ENCODE results near the gene FAM120A.

The FAM120A gene

GRCh38 chr9:93543117-93543516 lies 91.6 kb downstream of the FAM120A start:
- Mint-ChIP-seq H3K4me1 (ENCODE audit: low read depth) (peaks cover 8% of the 10 kb centered on the region), H3K27me3 (ENCODE audit: low read depth) (no peaks in the 10 kb centered on the region), H3K36me3 (ENCODE audit: low read depth) (peaks cover 59% of the 10 kb centered on the region), H3K27ac (no peak overlapping the region), H3K4me3 (no peak overlapping the region), H3K9me3 (no peaks in the 10 kb centered on the region)
- no peak for DNase-seq (ENCODE audit: low spot score)

DNA sequence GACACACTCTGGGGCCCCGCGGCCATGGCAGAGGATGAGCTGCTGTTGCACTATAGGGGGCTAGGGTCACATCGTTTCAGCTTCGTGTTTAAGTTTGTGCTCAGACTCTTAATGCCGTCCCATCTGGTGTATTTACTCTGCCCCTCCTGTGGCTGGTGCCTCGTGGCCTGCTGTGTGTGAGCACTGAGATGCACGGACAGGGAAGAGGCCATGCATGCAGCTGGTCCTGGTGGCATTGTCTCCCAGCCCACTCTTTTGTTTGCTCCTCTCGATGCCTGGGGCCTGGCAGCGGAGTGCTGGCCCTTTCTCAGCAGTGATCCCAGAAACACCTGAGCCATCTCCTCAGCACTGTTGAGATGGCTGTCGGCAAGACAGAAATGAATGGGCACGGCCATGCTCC lies 94.9 kb downstream of the FAM120A start:
- no peaks in the 10 kb centered on the region for H3K27me3 Mint-ChIP-seq (ENCODE audit: low read depth)
- no peak overlapping the region for H3K4me3 Mint-ChIP-seq
- peaks cover 4% of the 10 kb centered on the region for H3K4me1 Mint-ChIP-seq (ENCODE audit: low read depth)
- H3K27ac Mint-ChIP-seq: no peak overlapping the region
- DNase-seq (ENCODE audit: low spot score): no peak
- H3K9me3 Mint-ChIP-seq: no peaks in the 10 kb centered on the region
- peaks cover 57% of the 10 kb centered on the region for H3K36me3 Mint-ChIP-seq (ENCODE audit: low read depth)

- Mint-ChIP-seq H3K36me3 (ENCODE audit: low read depth) (peaks cover 52% of the 10 kb centered on the region), H3K9me3 (no peaks in the 10 kb centered on the region), H3K27me3 (ENCODE audit: low read depth) (no peaks in the 10 kb centered on the region), H3K27ac (no peak overlapping the region), H3K4me3 (no peak overlapping the region), H3K4me1 (ENCODE audit: low read depth) (no peaks in the 10 kb centered on the region)
- no peak for DNase-seq (ENCODE audit: low spot score)
Measured at GRCh38 chr9:93549611-93550010, 98.1 kb downstream of the FAM120A start.

- Mint-ChIP-seq H3K4me3 (no peak overlapping the region), H3K36me3 (ENCODE audit: low read depth) (peaks cover 54% of the 10 kb centered on the region), H3K27ac (no peak overlapping the region), H3K4me1 (ENCODE audit: low read depth) (no peaks in the 10 kb centered on the region), H3K9me3 (no peaks in the 10 kb centered on the region), H3K27me3 (ENCODE audit: low read depth) (no peaks in the 10 kb centered on the region)
- DNase-seq (ENCODE audit: low spot score): no peak
Measured at GRCh38 chr9:93552923-93553322, 101.4 kb downstream of the FAM120A start.

DNA sequence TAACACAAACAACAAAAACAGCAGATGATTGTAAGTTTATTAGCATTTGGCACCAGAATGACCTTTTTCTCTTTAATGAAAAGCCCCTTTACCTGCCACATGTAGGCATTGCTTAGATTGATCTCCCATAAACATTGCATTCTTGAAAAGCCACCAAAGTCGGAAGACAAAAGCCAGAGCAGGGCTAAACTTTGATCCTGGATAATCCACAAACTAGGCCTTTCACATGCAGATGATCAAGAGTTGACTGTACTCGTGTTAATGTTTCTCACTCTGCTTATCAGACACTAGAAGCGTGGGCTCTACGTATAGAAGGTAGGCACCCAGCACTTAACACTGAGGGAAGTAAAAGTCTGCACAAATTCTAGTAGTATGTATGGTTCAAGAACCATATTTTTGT lies 103.9 kb downstream of the FAM120A start:
- Mint-ChIP-seq H3K36me3 (ENCODE audit: low read depth) (peaks cover 58% of the 10 kb centered on the region), H3K4me3 (no peak overlapping the region), H3K9me3 (no peaks in the 10 kb centered on the region), H3K27me3 (ENCODE audit: low read depth) (no peaks in the 10 kb centered on the region), H3K4me1 (ENCODE audit: low read depth) (no peaks in the 10 kb centered on the region), H3K27ac (no peak overlapping the region)
- DNase-seq (ENCODE audit: low spot score): no peak

GRCh38 chr9:93557366-93558137 lies 106.1 kb downstream of the FAM120A start:
- peaks cover 58% of the 10 kb centered on the region for H3K36me3 Mint-ChIP-seq (ENCODE audit: low read depth)
- no peaks in the 10 kb centered on the region for H3K4me1 Mint-ChIP-seq (ENCODE audit: low read depth)
- H3K27me3 Mint-ChIP-seq (ENCODE audit: low read depth): no peaks in the 10 kb centered on the region
- no peak overlapping the region for H3K27ac Mint-ChIP-seq
- H3K9me3 Mint-ChIP-seq: no peaks in the 10 kb centered on the region
- no peak overlapping the region for H3K4me3 Mint-ChIP-seq
- no peak for DNase-seq (ENCODE audit: low spot score)

DNA sequence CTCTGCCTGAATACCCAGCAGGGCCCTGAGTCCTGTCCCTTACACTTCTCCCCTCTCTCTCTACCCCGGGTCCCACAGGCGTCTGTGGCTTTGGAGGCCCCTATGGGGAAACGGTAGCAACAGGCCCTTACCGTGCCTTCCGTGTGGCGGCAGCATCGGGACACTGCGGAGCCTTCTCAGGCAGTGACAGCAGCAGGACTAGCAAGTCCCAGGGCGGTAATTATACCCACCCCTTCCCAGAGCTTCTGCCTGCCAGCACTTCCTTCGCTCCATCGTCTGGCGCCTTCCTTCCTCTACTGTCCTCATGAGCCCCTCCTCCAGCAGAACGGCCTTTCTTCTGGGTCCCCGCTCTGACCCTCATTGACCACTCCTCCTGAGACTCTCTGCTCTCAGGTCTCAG lies 107.0 kb downstream of the FAM120A start:
- no peak for DNase-seq (ENCODE audit: low spot score)
- no peak overlapping the region for H3K4me3 Mint-ChIP-seq
- no peaks in the 10 kb centered on the region for H3K9me3 Mint-ChIP-seq
- no peak overlapping the region for H3K27ac Mint-ChIP-seq
- H3K27me3 Mint-ChIP-seq (ENCODE audit: low read depth): no peaks in the 10 kb centered on the region
- H3K36me3 Mint-ChIP-seq (ENCODE audit: low read depth): peaks cover 61% of the 10 kb centered on the region
- H3K4me1 Mint-ChIP-seq (ENCODE audit: low read depth): no peaks in the 10 kb centered on the region

DNA sequence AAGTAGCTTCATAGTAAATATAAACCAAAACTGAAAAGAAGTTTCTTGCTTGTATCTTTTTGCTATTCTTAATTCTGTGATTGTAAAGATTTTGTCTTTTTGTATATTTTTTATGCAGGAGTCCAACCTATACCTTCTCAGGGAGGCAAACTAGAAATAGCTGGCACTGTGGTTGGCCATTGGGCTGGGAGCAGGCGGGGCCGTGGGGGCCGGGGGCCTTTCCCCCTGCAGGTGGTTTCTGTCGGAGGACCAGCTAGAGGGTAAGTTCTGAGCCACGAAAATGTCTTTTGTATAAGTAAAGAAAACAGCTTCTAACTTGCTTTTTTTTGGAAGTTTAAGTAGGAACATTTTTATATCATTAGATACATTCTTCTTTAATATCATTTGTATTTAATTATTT lies 109.5 kb downstream of the FAM120A start:
- no peak for DNase-seq (ENCODE audit: low spot score)
- Mint-ChIP-seq H3K4me1 (ENCODE audit: low read depth) (peaks cover 12% of the 10 kb centered on the region), H3K27me3 (ENCODE audit: low read depth) (no peaks in the 10 kb centered on the region), H3K36me3 (ENCODE audit: low read depth) (peaks cover 71% of the 10 kb centered on the region), H3K4me3 (no peak overlapping the region), H3K9me3 (no peaks in the 10 kb centered on the region), H3K27ac (no peak overlapping the region)

- peak overlapping the region; percentile 49 for H3K27ac Mint-ChIP-seq
- no peaks in the 10 kb centered on the region for H3K27me3 Mint-ChIP-seq (ENCODE audit: low read depth)
- H3K36me3 Mint-ChIP-seq (ENCODE audit: low read depth): peaks cover 63% of the 10 kb centered on the region
- no peaks in the 10 kb centered on the region for H3K9me3 Mint-ChIP-seq
- no peak for DNase-seq (ENCODE audit: low spot score)
- H3K4me1 Mint-ChIP-seq (ENCODE audit: low read depth): peaks cover 15% of the 10 kb centered on the region
- no peak overlapping the region for H3K4me3 Mint-ChIP-seq
Measured at GRCh38 chr9:93562157-93562556, 110.7 kb downstream of the FAM120A start.

DNA sequence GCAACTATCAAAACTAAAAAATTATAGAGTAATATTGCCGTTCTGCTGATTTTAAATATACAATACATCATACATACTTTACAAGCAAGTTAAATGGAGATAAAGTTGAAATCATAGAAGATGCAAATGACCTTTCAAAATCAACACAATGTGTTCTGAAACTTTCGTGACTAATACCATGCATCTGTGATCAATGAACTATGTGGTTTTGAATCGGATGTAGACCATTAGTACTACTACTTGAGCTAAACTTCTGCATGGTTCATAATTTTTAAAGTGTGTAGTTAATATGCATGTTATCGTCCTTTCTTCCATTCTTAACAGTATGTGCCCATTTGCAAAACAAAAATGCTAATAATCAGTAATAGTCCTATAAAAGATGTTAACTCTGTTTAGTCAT lies 113.6 kb downstream of the FAM120A start:
- Mint-ChIP-seq H3K27ac (no peak overlapping the region), H3K36me3 (ENCODE audit: low read depth) (peaks cover 47% of the 10 kb centered on the region), H3K4me1 (ENCODE audit: low read depth) (peaks cover 19% of the 10 kb centered on the region), H3K9me3 (no peaks in the 10 kb centered on the region), H3K4me3 (no peak overlapping the region), H3K27me3 (ENCODE audit: low read depth) (no peaks in the 10 kb centered on the region)
- no peak for DNase-seq (ENCODE audit: low spot score)

DNA sequence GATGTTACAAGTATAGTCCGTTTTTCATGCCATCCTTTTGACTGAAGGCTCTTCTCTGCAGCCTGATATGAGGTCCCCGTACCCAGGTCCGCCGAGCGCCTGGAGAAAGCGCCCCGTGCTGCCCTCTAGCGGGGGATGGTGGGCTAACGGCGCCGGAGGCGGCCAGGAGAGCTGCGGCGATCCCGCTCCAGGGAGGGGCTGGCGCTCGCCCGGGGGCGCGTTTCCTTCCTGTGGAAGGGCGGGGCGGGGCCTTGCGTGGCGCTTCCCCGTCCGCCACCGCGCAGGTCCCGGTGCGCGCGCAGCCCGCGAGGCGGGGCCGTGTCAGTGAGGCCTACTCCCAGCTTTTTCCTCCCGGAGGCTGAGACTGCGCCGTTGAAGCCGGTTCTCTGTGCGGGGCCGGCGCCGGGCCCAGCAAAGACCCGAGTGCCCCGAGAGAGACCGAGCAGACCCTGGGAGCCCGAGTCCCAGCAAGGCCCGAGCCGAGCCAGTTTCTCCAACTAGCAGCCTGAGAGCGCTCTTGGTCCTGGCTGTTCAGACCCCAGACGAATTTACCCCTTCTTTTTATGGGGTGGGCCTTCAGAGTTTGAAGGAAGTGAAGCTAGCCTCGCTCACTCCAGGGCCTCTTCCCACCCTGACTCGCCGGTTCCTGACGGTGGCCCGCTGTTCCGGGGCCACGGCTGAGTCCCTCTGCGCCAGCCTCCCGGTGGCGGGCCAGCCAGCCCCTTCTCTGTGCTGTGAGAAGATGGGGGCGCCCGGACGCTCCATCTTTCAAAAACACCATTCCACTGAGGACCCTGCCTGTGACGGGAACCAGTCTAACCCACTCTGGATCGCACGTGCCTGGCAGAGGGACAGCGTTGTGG lies 115.2 kb downstream of the FAM120A start:
- peak; percentile 99 for DNase-seq (ENCODE audit: low spot score)
- Mint-ChIP-seq H3K27ac (peak overlapping the region; percentile 88), H3K27me3 (ENCODE audit: low read depth) (no peaks in the 10 kb centered on the region), H3K4me1 (ENCODE audit: low read depth) (peaks cover 19% of the 10 kb centered on the region), H3K36me3 (ENCODE audit: low read depth) (peaks cover 49% of the 10 kb centered on the region), H3K4me3 (peak overlapping the region; percentile 86), H3K9me3 (peaks cover 11% of the 10 kb centered on the region)

DNA sequence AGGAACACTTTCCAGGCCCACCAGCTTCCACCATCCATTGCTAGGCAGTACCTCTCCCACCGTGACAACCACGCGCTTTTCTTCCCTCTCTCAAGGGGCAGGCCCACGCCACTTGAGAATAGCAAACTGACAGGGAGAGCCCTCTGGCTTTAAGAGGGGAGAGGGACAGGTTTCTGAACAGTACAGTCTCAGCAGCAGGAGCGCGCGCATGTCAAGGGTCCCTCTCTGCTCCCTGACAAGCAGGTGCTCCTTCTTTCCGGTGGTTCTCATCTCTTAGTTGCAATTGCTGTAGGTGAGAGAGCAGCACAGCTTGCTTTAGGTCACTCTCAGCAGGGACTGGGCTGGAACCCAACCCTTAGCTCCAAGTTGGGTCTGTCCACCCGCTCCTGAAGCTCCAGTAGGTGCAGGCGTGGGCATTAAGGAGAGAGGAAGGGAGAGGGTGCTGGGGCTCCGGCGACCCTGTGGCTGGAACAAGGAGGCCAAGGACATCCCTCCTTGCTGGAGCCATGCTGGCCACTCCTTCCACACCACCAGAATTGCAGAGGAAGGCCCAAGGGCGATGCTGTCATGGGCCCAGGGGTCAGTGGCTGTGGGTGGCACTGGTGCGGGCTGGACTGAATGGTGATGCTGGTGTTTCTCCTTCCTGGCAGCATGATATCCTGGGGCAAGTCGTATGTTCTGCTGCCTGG lies 115.9 kb downstream of the FAM120A start:
- H3K27ac Mint-ChIP-seq: peak overlapping the region; percentile 88
- no peak for DNase-seq (ENCODE audit: low spot score)
- peak overlapping the region; percentile 86 for H3K4me3 Mint-ChIP-seq
- H3K4me1 Mint-ChIP-seq (ENCODE audit: low read depth): peaks cover 19% of the 10 kb centered on the region
- no peaks in the 10 kb centered on the region for H3K27me3 Mint-ChIP-seq (ENCODE audit: low read depth)
- H3K36me3 Mint-ChIP-seq (ENCODE audit: low read depth): peaks cover 41% of the 10 kb centered on the region
- H3K9me3 Mint-ChIP-seq: peaks cover 11% of the 10 kb centered on the region

DNA sequence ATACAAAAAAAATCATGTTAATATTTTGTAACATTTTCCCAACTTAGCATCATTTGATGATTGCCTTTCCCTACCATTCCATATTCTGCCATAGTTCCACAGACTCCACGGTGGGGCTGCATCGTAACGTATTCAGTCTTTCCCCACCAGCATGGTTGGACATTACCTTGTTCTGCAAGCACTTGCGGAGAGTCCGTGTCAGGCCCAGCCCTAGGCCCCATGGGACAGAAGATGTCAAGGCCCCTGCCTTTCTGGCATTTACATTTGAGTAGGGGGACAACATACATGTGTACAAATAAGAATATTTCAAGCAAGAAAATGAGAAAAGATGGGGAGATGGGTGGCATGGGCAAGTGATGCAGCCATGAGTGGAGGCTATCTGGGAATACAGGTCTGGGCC lies 116.7 kb downstream of the FAM120A start:
- DNase-seq (ENCODE audit: low spot score): no peak
- Mint-ChIP-seq H3K36me3 (ENCODE audit: low read depth) (peaks cover 34% of the 10 kb centered on the region), H3K27me3 (ENCODE audit: low read depth) (no peaks in the 10 kb centered on the region), H3K4me1 (ENCODE audit: low read depth) (peaks cover 19% of the 10 kb centered on the region), H3K4me3 (no peak overlapping the region), H3K27ac (no peak overlapping the region), H3K9me3 (peaks cover 11% of the 10 kb centered on the region)

DNA sequence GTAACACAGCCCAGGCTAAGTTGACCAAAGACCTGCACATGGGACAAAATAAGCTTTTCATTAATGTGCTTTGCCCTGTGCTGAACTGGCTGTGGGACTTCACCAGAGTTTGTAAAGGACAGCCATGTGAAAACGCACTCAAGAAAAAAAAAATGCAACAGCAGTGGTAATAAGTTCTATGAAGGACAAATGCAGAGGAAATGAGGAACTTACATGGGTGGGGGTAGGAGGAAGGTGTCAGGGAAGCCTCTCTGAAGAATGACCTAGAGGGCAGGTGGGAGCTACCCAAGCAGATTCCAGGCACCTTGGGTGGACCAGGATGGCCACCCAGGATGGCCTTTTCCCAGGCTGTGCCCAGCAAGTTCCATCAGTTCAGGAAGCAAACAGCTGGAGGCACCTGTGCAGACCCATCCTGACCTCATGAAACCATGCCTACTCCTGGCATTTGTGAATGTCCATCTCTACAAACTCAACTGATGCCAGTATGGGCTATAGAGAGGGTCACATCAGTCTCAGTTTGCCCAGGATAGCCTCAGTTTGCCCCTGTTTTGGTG lies 118.2 kb downstream of the FAM120A start:
- Mint-ChIP-seq H3K27me3 (ENCODE audit: low read depth) (no peaks in the 10 kb centered on the region), H3K27ac (no peak overlapping the region), H3K4me3 (no peak overlapping the region)

More for the DNA sequence above, 118.2 kb downstream of the FAM120A start:
- Mint-ChIP-seq H3K4me1 (ENCODE audit: low read depth) (peaks cover 19% of the 10 kb centered on the region), H3K9me3 (peaks cover 11% of the 10 kb centered on the region), H3K36me3 (ENCODE audit: low read depth) (peaks cover 19% of the 10 kb centered on the region)
- DNase-seq (ENCODE audit: low spot score): no peak
